ENCODE results near the gene GIGYF2.
A peak's percentile ranks its signal among the peaks of the same experiment; 100 is the strongest.
"Not testable (repeated sequence)": the region's sequence is repeated elsewhere in the genome, so short reads cannot be mapped to it uniquely, and the experiment has no call there.

GIGYF2 gene

DNA sequence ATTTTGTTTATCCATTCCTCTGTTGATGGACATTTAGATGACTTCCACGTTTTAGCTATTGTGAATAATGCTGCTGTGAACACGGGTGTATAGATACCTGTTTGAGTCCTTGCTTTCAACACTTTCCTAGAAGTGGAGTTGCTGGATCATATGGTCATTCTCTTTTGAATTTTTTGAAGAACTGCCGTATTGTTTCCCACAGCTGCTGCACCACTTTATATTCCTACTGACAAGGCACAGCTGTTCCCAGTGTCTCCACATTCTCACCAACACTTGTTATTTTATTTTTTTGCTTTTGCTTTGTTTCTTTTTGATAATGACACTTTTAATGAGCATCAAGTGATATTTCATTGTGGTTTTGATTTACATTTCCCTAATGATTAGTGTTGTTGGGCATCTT lies 120.6 kb downstream of the GIGYF2 start:
- no peak for DNase-seq

DNA sequence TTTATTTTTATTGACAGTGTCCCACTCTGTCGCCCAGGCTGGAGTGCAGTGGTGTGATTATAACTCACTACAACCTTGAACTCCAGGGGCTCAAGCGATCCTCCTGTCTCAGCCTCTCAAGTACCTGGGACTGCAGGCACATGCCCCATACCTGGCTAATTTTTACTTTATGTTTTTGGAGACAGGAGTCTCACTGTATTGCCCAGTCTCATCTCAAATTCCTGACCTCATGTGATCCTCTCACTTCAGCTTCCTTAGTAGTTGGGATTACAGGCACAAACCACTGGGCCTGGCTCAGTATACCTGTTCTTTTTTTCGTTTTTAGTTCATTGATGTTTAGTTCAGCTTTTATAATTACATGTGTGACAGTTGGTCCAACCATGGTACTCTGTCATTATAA lies 132.9 kb downstream of the GIGYF2 start:
- DNase-seq, result no peak

DNA sequence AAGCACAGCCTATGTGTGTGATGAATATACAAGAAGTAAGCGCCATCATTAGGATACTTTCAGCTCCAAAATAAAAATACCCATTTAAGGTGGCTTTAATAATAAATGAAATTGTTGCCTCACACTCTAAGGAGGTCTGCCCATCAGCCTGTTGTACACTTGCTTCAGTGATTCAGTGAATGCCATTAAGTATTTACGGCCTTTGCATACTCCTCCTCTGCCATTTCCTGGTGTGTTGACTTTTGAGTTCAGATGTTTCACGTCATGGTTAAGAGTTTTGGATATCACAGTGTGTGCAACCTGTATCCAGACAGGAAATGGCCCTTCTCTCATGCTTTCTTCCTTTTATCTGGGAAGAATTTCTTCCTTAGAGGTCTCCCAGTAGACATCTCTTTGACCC lies 134.4 kb downstream of the GIGYF2 start:
- no peak for DNase-seq

DNA sequence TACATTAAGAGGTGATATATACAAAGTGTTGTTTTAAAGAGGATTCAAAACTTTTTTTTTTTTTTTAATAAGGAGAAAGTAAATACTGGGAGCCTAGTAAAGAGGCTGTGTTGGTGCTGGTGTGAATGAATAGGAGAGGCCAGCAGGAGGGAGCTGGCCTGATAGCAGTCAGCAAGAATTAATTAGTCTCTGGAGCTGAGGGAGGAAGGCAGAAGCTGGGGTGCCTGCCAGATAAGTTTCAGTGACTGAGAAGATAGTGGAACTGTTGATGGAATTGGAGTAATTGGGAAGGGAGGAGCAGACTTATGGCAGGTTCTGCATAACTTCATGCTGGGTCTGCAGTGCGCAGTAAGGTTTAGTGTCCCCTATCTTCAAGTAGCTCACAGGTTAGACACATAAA lies 136.7 kb downstream of the GIGYF2 start:
- DNase-seq, result no peak

DNA sequence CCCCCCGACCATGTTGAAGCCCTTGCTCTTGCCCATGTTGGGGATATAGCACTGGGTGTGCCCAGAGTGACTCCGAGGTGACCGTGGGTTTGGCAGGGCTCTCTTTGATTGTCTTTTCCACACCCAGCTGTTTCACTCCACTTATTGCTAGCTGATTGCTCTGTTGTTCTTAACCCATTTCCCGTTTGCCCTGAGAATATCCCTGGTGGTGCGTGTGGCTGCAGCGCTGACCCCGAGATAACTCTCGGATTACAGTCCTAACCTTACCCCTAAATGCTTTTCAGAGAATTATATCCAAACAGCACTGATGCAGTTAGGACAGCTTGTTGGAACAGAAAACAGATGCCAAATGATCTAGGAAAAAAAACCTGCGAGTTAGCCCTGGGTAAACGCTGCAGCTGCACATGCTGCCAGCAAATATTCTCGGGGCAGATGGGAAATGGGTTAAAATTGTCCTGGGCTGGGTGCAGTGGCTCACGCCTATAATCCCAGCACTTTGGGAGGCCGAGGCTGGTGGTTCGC lies 138.6 kb downstream of the GIGYF2 start:
- DNase-seq, result no peak

DNA sequence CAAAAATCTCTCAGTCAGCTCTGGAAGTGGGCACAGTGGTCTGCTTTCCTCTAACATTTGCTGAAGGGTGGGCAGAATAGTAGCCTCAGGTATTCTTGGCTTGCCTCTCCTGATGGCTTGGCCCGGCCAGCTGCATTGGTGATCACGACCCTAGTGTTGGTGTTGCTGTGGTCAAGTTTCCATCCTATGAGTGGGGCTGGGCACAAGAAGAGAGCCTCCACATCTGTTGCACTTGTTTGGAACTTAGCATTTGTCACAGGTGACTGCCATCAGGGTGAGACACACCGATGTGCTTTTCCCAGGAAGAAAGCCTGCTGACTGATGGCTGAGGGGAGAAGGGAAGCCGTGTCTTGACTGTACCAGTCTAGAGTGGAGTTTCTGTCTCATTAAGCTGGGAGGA lies 139.8 kb downstream of the GIGYF2 start:
- DNase-seq, result no peak

DNA sequence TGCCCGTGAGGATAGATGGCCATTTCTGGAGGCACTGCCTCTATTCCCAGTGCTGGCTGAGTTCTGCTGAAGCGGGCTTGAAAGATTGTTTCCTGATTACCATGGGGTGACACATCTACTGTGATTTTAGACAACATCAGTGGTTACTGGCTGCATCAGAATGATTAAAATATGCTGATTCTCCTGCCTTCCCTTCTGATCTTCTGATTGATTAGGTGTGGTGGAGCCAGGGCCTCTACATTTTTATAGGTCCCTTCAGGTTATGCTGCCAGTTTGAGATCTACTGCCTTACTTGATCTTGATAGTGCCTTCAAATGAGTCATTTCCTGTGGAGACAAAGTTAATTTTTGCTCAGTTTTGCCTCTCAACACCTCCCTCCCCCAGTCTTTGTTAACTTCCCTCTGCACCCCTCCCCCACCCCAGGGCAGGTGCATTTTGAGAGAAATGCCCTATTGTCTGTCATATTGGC lies 141.3 kb downstream of the GIGYF2 start:
- peak; percentile 54 to 62 for DNase-seq

DNA sequence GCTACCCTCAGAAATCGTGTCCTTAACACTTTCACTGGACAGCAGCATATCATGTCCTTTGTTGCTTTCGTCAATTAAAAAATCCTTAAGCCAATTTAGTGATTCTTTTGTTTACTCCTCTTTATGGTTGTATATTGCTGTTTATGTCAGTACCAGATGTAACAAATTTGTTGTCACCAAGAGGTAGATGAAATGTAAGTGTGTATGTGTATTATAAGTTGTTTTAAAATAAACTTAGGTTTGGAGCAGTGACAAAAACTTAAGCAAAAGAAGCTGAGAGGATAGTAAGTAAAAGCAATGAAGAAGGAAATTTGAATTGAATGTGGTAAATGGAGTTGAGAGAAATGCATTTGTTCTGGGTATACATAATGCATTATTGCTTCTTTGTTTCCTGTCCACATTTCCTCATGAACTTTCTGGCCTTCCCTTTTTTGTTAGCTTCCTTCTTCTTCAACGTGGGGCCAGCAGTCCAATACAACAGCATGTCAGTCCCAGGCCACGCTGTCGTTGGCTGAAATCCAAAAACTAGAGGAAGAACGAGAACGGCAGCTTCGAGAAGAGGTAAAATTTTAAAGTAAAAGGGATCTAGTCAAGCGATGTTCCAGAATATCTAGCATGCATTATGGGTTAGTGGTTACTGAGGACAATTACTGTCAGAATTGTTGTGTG lies 142.4 kb downstream of the GIGYF2 start:
- DNase-seq, result no peak

DNA sequence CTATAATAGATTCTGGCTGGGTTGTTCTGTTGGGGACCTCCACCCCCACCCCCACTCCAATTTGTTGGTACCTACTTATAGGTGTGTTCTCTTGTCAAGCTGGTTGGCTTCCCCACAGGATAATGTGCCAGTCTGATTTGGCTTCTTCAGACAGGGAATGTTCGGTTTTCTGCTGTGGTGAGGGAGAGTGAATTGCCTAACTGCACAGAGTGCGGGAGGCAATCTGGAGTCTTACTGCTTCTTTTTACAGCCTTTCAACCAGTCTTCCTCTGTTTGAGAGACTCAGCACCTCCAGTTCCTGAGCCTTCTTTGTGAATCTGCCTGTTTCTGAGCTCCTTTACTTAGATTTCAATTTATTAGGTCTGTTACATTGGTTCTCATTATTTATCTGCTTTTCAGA lies 145.6 kb downstream of the GIGYF2 start:
- DNase-seq, result no peak

DNA sequence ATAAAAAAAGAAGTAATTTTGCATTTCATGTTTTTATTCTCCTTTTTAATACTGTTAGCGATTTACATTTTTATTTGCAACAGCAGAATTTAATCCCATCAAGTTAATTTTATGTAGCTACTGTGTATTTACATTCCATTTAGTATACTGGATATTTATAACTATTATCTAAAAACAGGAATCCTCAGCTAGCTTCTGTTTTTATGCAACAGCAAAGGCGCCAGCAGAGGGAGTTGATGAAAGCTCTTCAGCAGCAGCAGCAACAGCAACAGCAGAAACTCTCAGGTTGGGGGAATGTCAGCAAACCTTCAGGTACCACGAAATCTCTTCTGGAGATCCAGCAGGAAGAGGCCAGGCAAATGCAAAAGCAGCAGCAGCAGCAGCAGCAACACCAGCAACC lies 146.7 kb downstream of the GIGYF2 start:
- no peak for DNase-seq

DNA sequence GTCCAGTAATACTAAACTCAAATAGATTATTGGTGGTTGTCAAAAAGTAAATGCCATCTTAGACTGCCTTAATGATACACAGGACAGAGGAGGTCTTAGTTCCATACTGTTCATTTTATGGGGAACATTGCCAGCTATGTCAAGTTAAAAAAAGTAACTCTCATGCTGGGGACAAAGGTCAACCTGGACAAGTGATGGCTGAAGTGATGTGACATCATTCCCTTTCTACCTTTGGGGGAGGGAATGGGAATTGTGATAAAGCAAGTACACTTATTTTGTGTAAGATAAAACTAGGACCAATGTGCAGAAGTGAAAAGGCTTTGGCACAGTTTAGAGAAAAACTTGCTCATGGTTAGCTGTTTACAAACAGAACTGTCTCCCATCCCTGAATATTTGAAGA lies 148.9 kb downstream of the GIGYF2 start:
- no peak for DNase-seq

DNA sequence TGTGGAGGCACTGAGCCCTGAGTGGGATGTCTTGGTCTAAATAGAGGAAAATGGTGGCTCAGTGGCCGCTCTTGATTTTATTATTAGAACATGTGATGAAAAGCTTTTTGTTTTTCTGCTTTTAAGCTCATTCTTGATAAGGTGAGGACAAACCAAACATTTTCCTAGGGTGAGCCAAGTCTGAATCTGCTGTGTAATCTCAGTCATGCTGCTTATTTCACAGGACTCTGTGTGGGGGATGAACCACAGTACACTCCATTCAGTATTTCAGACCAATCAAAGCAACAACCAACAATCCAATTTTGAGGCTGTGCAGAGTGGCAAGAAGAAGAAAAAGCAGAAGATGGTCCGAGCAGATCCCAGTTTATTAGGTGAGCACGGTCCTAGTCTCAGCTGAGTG lies 152.9 kb downstream of the GIGYF2 start:
- DNase-seq, result no peak

DNA sequence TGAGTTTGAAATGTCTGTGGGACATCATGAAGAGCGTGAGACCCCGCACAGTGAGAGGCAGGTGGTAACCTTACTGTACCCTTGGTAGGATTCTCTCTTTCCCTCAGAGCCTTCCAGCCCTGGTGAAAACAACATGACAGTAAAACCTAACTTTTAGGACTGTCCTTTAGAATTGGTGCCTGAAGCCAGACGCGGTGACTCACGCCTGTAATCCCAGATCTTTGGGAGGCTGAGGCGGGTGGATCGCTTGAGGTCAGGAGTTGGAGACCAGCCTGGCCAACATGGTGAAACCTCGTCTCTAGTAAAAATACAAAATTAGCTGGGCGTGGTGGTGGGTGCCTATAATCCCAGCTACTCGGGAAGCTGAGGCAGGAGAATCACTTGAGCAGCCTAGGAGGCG lies 154.9 kb downstream of the GIGYF2 start:
- not testable (repeated sequence) for DNase-seq

DNA sequence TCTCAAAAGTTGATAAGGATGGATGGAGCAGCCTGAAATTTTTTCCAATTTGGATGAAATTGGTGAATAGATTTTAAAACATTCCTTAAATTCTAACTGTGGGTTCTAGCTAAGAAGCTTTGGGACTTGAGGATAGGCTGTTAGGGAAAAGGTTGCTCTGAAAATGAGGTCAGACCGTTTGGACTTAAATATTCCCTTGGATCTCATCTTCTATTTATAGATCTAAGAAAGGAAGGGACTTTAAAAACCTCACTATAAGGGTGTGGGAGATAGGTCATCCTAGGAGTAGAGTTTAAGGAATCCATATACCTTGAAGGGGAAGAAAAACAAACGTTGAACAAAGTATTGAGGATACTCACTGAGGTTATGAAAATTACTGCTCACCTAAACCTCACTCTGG lies 155.5 kb downstream of the GIGYF2 start:
- DNase-seq, result no peak

DNA sequence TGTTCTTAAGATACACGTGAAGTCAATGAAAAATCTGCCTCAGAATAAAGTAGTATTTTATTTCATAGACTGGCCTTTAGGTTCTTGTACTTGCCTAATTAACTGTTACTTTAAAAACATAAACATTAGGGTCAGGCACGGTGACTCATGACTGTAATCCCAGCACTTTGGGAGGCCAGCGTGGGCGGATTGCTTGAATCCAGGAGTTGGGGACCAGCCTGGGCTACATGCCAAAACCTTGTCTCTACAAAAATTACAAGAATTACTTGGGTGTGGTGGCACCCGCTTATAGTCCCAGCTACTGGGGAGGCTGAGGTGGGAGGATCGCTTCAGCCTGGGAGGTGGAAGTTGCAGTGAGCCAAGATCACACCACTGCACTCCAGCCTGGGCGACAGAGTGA lies 157.0 kb downstream of the GIGYF2 start:
- no peak for DNase-seq

DNA sequence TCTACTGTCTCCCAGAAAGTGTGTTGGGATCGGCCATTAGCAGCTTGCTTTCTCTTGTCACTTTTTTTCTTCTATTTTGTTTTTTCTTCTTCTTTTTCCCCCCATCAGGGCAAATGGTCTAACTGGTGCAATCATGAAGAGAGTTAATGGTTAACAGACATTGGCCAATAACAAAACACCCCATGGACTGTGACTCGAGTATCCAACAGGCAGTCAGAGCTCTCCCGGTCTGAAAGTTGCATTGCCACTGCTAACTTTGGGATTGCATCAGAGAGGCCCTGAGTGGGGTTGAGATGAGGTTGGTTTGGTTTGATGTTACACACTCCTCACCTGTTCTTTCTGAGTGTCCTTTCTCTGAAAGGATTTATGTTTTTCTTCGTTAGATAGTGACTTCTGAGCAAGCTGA lies 160.0 kb downstream of the GIGYF2 start:
- DNase-seq, result no peak

DNA sequence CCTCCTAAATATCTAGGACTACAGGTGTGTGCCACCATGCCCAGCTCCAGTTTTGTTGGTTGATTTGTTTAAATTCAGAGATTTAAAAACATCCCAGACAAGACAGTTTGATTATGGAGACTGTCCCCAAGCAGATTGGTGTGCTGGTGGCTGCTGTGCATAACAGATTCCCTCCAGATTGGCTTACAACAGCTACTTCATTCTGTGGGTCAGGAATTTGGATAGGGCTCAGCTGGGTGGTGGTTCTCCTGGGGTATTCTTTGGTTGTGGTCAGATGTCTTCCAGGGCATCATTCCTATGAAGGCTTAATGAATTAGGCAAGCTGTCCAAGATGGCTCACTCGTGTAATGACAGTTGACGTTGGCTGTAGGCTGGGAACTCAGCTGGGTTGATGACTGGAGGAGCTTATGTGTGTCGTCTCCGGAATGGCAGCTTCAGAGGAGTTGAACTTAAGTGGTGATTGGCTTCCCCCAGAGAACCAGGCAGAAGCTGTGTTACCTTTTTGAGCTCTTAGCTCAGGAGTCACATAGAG lies 162.3 kb downstream of the GIGYF2 start:
- no peak for DNase-seq

DNA sequence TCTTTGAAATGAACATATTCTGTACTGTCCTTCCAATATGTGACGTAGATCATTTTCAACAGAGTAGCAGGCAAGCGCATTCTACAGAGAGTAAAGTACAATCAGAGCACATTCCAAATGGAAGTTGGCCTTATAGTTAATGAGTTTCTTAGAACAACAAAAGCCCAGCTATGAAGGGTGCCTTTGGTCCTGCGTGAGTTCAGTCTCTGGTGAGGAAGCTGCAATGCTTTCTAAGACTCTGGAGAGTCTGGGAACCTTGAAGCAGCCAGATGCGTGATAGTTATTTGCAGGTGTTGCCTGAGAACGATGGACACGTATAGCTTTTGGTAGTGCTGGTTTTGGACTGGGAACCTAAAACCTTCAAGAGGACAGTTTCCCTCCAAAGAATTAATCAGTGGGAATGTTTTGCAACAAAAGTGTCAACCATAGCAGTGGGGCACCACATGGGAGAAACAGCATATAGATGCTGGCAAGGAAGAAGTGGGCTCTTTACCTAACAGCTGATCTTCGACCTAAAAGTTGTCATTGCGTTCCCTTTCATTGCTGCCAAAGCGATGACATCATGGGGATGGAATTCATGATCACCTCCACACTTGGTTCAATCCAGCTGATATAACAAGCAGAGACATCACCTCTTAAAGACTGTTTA lies 163.6 kb downstream of the GIGYF2 start:
- DNase-seq, result no peak

DNA sequence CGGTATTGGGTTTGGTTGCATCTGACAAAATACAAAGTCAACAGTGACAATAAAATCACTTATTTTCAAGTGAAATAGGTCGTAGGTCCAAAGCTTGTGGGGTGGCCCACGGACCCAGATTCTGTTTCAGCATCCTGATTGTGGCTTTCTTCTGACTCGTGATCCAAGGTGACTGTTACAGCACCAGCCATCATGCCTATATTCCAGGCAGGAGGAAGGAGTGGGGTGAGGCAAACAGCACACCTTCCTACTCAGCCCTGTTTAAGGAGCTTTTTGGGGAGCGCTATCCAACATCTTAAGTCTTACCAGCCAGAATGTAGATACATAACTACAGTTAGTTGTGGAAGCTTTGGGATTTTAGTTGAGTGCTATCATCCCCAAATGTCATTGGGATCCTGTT lies 164.2 kb downstream of the GIGYF2 start:
- no peak for DNase-seq

DNA sequence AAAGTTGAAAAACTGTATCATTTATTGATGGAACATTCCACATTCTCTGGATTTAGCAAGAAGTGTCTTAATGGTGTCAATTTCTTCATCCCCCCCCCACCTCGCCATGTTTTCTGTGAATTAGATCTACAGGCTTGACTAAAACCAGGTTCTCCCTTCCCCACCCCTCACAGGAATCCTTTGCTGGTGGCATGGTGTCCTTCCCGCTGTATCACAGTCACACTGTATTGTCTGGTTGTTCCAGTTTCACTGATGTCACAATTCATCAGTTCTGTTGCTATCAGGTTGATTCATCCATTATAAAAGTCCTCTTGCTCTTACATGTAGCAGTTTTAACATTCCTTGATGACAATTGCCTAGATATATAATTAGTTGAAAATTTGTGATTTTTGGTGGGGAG lies 166.9 kb downstream of the GIGYF2 start:
- no peak for DNase-seq

DNA sequence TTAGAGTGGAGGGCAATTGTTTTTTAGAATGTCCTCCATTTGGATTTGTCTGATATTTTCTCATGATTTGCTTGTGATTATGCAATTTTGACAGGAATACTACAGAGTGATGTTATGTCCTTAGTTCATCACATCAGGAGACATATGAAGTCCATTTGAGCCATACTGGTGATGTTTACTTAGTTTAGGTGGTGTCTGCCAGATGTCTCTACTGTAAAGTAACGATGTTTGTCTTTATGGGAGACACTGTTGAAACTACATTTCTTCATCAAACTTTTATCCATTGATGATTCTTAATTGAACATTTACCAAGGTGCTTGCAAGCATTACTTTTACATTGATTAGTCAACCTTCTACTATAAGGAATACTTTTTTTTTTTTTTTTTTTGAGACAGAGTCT lies 168.0 kb downstream of the GIGYF2 start:
- no peak for DNase-seq

DNA sequence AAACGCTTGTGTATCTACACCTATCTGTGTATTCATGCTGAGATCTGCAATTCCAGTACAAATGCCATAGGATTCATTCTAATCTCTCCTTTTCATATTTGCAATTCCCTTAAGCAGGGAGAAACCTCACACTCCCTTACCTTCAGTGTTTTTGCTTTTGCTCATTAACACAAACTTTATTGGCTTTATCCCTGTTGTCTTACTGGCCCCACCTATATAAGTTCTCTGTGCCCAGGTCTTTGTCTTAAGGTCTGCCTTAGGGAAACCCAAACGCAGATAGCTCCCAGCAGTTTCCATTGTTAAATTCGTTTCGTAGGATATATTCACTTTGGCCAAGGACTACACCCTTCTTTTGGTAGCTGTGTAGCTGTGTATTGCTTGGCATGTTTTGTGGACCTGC lies 169.0 kb downstream of the GIGYF2 start:
- no peak for DNase-seq

DNA sequence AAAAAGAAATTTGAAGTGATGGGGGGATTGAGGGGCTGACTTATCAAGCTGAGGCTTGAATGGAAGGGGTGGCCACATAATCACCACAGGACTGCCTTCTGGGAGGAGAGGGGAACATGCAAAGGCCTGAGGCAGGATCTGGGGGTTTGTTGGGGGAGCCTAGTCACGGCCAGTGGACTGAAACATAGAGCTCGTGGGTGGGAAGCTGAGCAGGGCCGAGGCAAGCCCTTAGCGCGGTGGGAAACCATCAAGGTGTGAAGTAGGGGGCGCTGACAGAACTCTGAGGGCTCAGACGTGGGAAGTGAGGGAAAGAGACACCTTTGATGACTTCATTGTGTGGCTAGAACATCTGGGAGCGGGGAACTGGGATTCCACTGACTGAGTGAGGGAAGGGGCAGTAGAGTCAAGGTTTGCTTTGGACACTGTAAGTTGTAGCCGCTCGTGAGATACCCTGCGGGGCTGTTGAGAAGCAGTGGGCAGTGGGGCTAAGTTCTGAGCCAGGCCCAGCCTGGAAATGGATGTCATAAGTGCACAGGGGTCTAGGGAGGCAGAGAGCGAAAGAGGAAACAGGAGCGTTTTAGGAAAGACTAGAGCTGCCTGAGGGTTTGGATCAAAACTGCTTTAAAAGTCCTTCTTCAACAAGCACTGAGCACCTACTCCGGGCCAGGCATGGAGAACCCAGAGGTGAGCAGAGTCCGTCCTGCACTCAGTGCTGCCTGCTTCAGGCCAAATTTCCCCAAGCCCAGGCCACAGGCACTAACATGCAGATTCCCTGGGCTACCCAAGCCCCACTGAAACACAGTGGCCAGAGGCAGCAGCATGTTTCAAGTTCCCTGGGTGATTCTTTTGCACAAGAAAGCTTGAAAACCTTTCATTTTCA lies 172.2 kb downstream of the GIGYF2 start:
- DNase-seq, result no peak
